HEK293 (cell line): ENCODE measurements around the gene CNTN4.

Source experiments
- CTCF ChIA-PET: fragments of 350-600 bp; formaldehyde crosslinking; extraction: SDS; loops from one replicate; lab custom pipeline; 2021; ENCODE audit warnings: antibody characterized with exemption; lab: Yijun Ruan, JAX
- POLR2A ChIA-PET: fragments of 300-600 bp; formaldehyde crosslinking; extraction: SDS; loops from one replicate; lab custom pipeline; 2020; ENCODE audit warnings: antibody characterized with exemption, inconsistent platforms; lab: Yijun Ruan, JAX
- H3K27ac ChIP-seq: fragments of 200-500 bp; sonication (Bioruptor generic); 2 replicates; pipeline ENCODE4 v1.5.1; 2014; ENCODE audit warnings: low read depth, low read length, control low read depth, inconsistent platforms; ENCODE audit errors: extremely low read depth
- H3K36me3 ChIP-seq, 2 experiments: fragments of 200-500 bp in 1 of 2; sonication (Bioruptor generic) in 1 of 2; 1 replicate in 1 of 2; 2 replicates in 1 of 2; pipeline ENCODE4 v1.5.1; 2014 to 2017; ENCODE audit warnings: inconsistent platforms in 2 of 2, low read length in 2 of 2; ENCODE audit not compliant: control insufficient read depth in 2 of 2, insufficient read depth in 1 of 2
- H3K4me1 ChIP-seq: fragments of 200-500 bp; sonication (Bioruptor generic); 2 replicates; pipeline ENCODE4 v1.5.1; 2014; ENCODE audit warnings: mild to moderate bottlenecking, low read length, inconsistent platforms; ENCODE audit not compliant: control insufficient read depth, insufficient read depth
- H3K4me3 ChIP-seq: 2 replicates; pipeline ENCODE4 v1.5.1; 2011; ENCODE audit warnings: low read depth, mild to moderate bottlenecking, control low read depth, low read length, moderate library complexity
- H3K9me3 ChIP-seq: fragments of 200-500 bp; sonication (Bioruptor generic); 2 replicates; pipeline ENCODE4 v1.5.1; 2014; ENCODE audit warnings: low read depth, low read length, inconsistent platforms; ENCODE audit not compliant: control insufficient read depth, insufficient read depth
- HIC1 ChIP-seq: fragments of 450-650 bp; formaldehyde crosslinking; IDR thresholded peaks from 2 replicates; pipeline ENCODE4 v1.5.1; 2016; ENCODE audit warnings: missing biosample characterization, missing genetic modification characterization
- HOXC10 ChIP-seq: sonication (generic); formaldehyde crosslinking; IDR thresholded peaks from 2 replicates; pipeline ENCODE4 v1.8.1; 2023; ENCODE audit warnings: mild to moderate bottlenecking, missing genetic modification reagents
- MEIS1 ChIP-seq: sonication (generic); formaldehyde crosslinking; IDR thresholded peaks from 2 replicates; pipeline ENCODE4 v1.8.1; 2022; ENCODE audit warnings: missing genetic modification reagents, mild to moderate bottlenecking, borderline replicate concordance
- PATZ1 ChIP-seq: fragments of 450-650 bp; formaldehyde crosslinking; IDR thresholded peaks from 2 replicates; pipeline ENCODE4 v1.5.1; 2016; ENCODE audit warnings: missing biosample characterization, missing genetic modification characterization
- SP2 ChIP-seq: fragments of 450-650 bp; formaldehyde crosslinking; IDR thresholded peaks from 2 replicates; pipeline ENCODE4 v1.5.1; 2016; ENCODE audit warnings: missing biosample characterization, missing genetic modification characterization
- SP3 ChIP-seq: fragments of 450-650 bp; formaldehyde crosslinking; IDR thresholded peaks from 2 replicates; pipeline ENCODE4 v1.5.1; 2016; ENCODE audit warnings: missing biosample characterization, missing genetic modification characterization
- ZBTB1 ChIP-seq: fragments of 450-650 bp; formaldehyde crosslinking; IDR thresholded peaks from 2 replicates; pipeline ENCODE4 v1.5.1; 2016; ENCODE audit warnings: missing biosample characterization, missing genetic modification characterization
- ZBTB10 ChIP-seq: fragments of 450-650 bp; formaldehyde crosslinking; IDR thresholded peaks from 2 replicates; pipeline ENCODE4 v1.5.1; 2016; ENCODE audit warnings: missing biosample characterization, missing genetic modification characterization
- ZBTB21 ChIP-seq: fragments of 450-650 bp; formaldehyde crosslinking; IDR thresholded peaks from 2 replicates; pipeline ENCODE4 v1.5.1; 2017; ENCODE audit warnings: missing biosample characterization, missing genetic modification characterization
- ZBTB48 ChIP-seq: fragments of 450-650 bp; formaldehyde crosslinking; IDR thresholded peaks from 2 replicates; pipeline ENCODE4 v1.5.1; 2016; ENCODE audit warnings: missing biosample characterization, missing genetic modification characterization
- ZFP69B ChIP-seq: fragments of 450-650 bp; formaldehyde crosslinking; IDR thresholded peaks from 2 replicates; pipeline ENCODE4 v1.5.1; 2016; ENCODE audit warnings: missing biosample characterization, missing genetic modification characterization
- ZNF157 ChIP-seq: fragments of 450-650 bp; formaldehyde crosslinking; IDR thresholded peaks from 2 replicates; pipeline ENCODE4 v1.5.1; 2016; ENCODE audit warnings: missing biosample characterization, missing genetic modification characterization
- ZNF16 ChIP-seq: fragments of 450-650 bp; formaldehyde crosslinking; IDR thresholded peaks from 2 replicates; pipeline ENCODE4 v1.5.1; 2016; ENCODE audit warnings: low read depth, missing biosample characterization, missing genetic modification characterization
- ZNF211 ChIP-seq: fragments of 450-650 bp; formaldehyde crosslinking; IDR thresholded peaks from 2 replicates; pipeline ENCODE4 v1.5.1; 2016; ENCODE audit warnings: low read depth, missing biosample characterization, missing genetic modification characterization
- ZNF214 ChIP-seq: fragments of 450-650 bp; formaldehyde crosslinking; IDR thresholded peaks from 2 replicates; pipeline ENCODE4 v1.5.1; 2017; ENCODE audit warnings: missing biosample characterization, mild to moderate bottlenecking, missing genetic modification characterization, borderline replicate concordance
- ZNF24 ChIP-seq: fragments of 450-650 bp; formaldehyde crosslinking; IDR thresholded peaks from 2 replicates; pipeline ENCODE4 v1.5.1; 2016; ENCODE audit warnings: missing biosample characterization, missing genetic modification characterization
- ZNF354C ChIP-seq: fragments of 450-650 bp; formaldehyde crosslinking; IDR thresholded peaks from 2 replicates; pipeline ENCODE4 v1.5.1; 2016; ENCODE audit warnings: missing biosample characterization, missing genetic modification characterization, low read depth, borderline replicate concordance
- ZNF362 ChIP-seq: fragments of 450-650 bp; formaldehyde crosslinking; IDR thresholded peaks from 2 replicates; pipeline ENCODE4 v1.5.1; 2016; ENCODE audit warnings: missing biosample characterization, missing genetic modification characterization
- ZNF37A ChIP-seq: fragments of 450-650 bp; IDR thresholded peaks from 2 replicates; pipeline ENCODE4 v1.5.1; 2018; ENCODE audit warnings: missing biosample characterization, missing genetic modification characterization
- ZNF416 ChIP-seq: fragments of 450-650 bp; formaldehyde crosslinking; IDR thresholded peaks from 2 replicates; pipeline ENCODE4 v1.5.1; 2016; ENCODE audit warnings: missing biosample characterization, missing genetic modification characterization
- ZNF433 ChIP-seq: fragments of 450-650 bp; formaldehyde crosslinking; IDR thresholded peaks from 2 replicates; pipeline ENCODE4 v1.5.1; 2016; ENCODE audit warnings: missing biosample characterization, missing genetic modification characterization, low read depth
- ZNF660 ChIP-seq: fragments of 450-650 bp; IDR thresholded peaks from 2 replicates; pipeline ENCODE4 v1.5.1; 2018; ENCODE audit warnings: missing biosample characterization, mild to moderate bottlenecking, missing genetic modification characterization
- ZNF707 ChIP-seq: fragments of 450-650 bp; formaldehyde crosslinking; IDR thresholded peaks from 2 replicates; pipeline ENCODE4 v1.5.1; 2016; ENCODE audit warnings: missing biosample characterization, missing genetic modification characterization
- ZNF76 ChIP-seq: fragments of 450-650 bp; formaldehyde crosslinking; IDR thresholded peaks from 2 replicates; pipeline ENCODE4; 2016; ENCODE audit warnings: low read depth, missing biosample characterization, missing genetic modification characterization, borderline replicate concordance
- ZNF776 ChIP-seq: fragments of 450-650 bp; formaldehyde crosslinking; IDR thresholded peaks from 2 replicates; pipeline ENCODE4 v1.5.0; 2017; ENCODE audit warnings: missing biosample characterization, missing genetic modification characterization, borderline replicate concordance
- ZNF791 ChIP-seq: fragments of 450-650 bp; formaldehyde crosslinking; IDR thresholded peaks from 2 replicates; pipeline ENCODE4 v1.5.1; 2016; ENCODE audit warnings: missing biosample characterization, missing genetic modification characterization
- ZNF843 ChIP-seq: fragments of 450-650 bp; formaldehyde crosslinking; IDR thresholded peaks from 2 replicates; pipeline ENCODE4 v1.5.1; 2016; ENCODE audit warnings: missing biosample characterization, missing genetic modification characterization
- ZSCAN23 ChIP-seq: fragments of 450-650 bp; formaldehyde crosslinking; IDR thresholded peaks from 2 replicates; pipeline ENCODE4 v1.5.1; 2016; ENCODE audit warnings: missing biosample characterization, missing genetic modification characterization

Gene CNTN4

GRCh38 chr3:2198776-2199279, 100.2 kb downstream of the CNTN4 start:
- no peaks in the 10 kb centered on the region for H3K9me3 ChIP-seq
- POLR2A ChIA-PET = no interaction called here
- no peaks in the 10 kb centered on the region for H3K4me1 ChIP-seq
- CTCF ChIA-PET = interaction anchor here (0.6 to 0.7 kb wide), 2 partner anchors 50 to 224 kb away, joined by 3 read pairs; no protein-coding TSS in a partner anchor
- no peaks in the 10 kb centered on the region for H3K36me3 ChIP-seq
- TF ChIP-seq ZNF791 = no peak
- TF ChIP-seq HIC1 = no peak
- no peak for TF ChIP-seq ZNF24 (tag by site-specific recombination)
- TF ChIP-seq ZNF214 (tag by site-specific recombination) = no peak
- TF ChIP-seq HOXC10 (CRISPR knock-in tag) = no peak
- no peak for TF ChIP-seq SP2 (tag by site-specific recombination)
- TF ChIP-seq ZBTB48 (tag by site-specific recombination) = no peak
- TF ChIP-seq ZNF76 (tag by site-specific recombination) = no peak
- TF ChIP-seq ZFP69B (tag by site-specific recombination) = no peak
- TF ChIP-seq ZNF16 (tag by site-specific recombination) = no peak
- TF ChIP-seq ZNF157 (tag by site-specific recombination) = no peak
- no peak overlapping the region for H3K4me3 ChIP-seq
- no peak overlapping the region for H3K27ac ChIP-seq

GRCh38 chr3:2204054-2204453, 105.4 kb downstream of the CNTN4 start:
- POLR2A ChIA-PET = no interaction called here
- no peak for TF ChIP-seq ZNF211
- no peak for TF ChIP-seq MEIS1 (CRISPR knock-in tag)
- TF ChIP-seq ZNF433 (tag by site-specific recombination) = no peak
- TF ChIP-seq ZBTB1 = no peak
- no peak for TF ChIP-seq ZNF37A (tag by site-specific recombination)
- TF ChIP-seq ZNF707 = no peak
- TF ChIP-seq ZNF354C (tag by site-specific recombination) = no peak
- TF ChIP-seq SP3 (tag by site-specific recombination) = no peak
- no peak for TF ChIP-seq ZNF843 (tag by site-specific recombination)
- no peak for TF ChIP-seq ZNF660 (tag by site-specific recombination)
- no peak for TF ChIP-seq ZNF776 (tag by site-specific recombination)
- TF ChIP-seq ZBTB48 (tag by site-specific recombination) = no peak
- no peak for TF ChIP-seq PATZ1 (tag by site-specific recombination)
- TF ChIP-seq ZSCAN23 (tag by site-specific recombination) = no peak
- no peak for TF ChIP-seq ZNF416 (tag by site-specific recombination)
- TF ChIP-seq ZBTB10 (tag by site-specific recombination) = no peak
- no peak for TF ChIP-seq ZBTB21 (tag by site-specific recombination)
- no peak for TF ChIP-seq ZNF362
- TF ChIP-seq, all 188 proteins: peak for 0
- Histone ChIP-seq H3K27ac (no peak overlapping the region), H3K36me3 (no peaks in the 10 kb centered on the region), H3K4me3 (no peak overlapping the region), H3K4me1 (0 out of 2 replicates have a peak, but pooled peaks cover 3% of the 10 kb centered on the region), H3K9me3 (no peaks in the 10 kb centered on the region)
- CTCF ChIA-PET = no interaction called here
